HepG2 (cell line): ENCODE data around the gene CNTNAP1. TPM values are rescaled to one million over a fixed set of nuclear protein-coding genes. Genes with fewer than 3 reads are reported as not detected.

Experiments used
- ASH2L ChIP-seq: fragments of 300-600, 200-600 bp; sonication (generic); IDR thresholded peaks from 2 replicates; pipeline ENCODE4 v1.7.0; 2017; ENCODE audit warnings: low read depth, mild to moderate bottlenecking, moderate library complexity, mixed read lengths, low read length; ENCODE audit not compliant: insufficient read length
- DR1 ChIP-seq: sonication (generic); formaldehyde crosslinking; IDR thresholded peaks from 2 replicates; pipeline ENCODE4 v1.8.0; 2021; ENCODE audit warnings: mild to moderate bottlenecking, missing genetic modification reagents, inconsistent platforms
- FOXK2 ChIP-seq: fragments of 450-650 bp; IDR thresholded peaks from 2 replicates; pipeline ENCODE4 v1.6.1; 2016
- HDAC2 ChIP-seq: sonication (generic); formaldehyde crosslinking; IDR thresholded peaks from 2 replicates; pipeline ENCODE4 v1.4.0; 2020; ENCODE audit warnings: missing genetic modification reagents
- IRX3 ChIP-seq: sonication (generic); formaldehyde crosslinking; IDR thresholded peaks from 2 replicates; pipeline ENCODE4 v1.8.1; 2023; ENCODE audit warnings: mild to moderate bottlenecking, low read depth, missing genetic modification reagents, borderline replicate concordance
- ISX ChIP-seq: sonication (generic); formaldehyde crosslinking; conservative IDR thresholded peaks from 2 replicates; pipeline ENCODE4 v1.5.0; 2020; ENCODE audit warnings: missing genetic modification reagents
- MXD1 ChIP-seq: sonication (generic); formaldehyde crosslinking; IDR thresholded peaks from 2 replicates; pipeline ENCODE4 v1.4.0; 2020; ENCODE audit warnings: mild to moderate bottlenecking, missing genetic modification reagents
- RFXAP ChIP-seq: sonication (generic); formaldehyde crosslinking; IDR thresholded peaks from 2 replicates; pipeline ENCODE4 v1.4.0; 2020; ENCODE audit warnings: missing genetic modification reagents, borderline replicate concordance
- STAG1 ChIP-seq: sonication (generic); formaldehyde crosslinking; IDR thresholded peaks from 2 replicates; pipeline ENCODE4 v1.4.0; 2020; ENCODE audit warnings: missing genetic modification reagents
- TRIM24 ChIP-seq: sonication (generic); formaldehyde crosslinking; IDR thresholded peaks from 2 replicates; pipeline ENCODE4 v1.8.0; 2022; ENCODE audit warnings: mild to moderate bottlenecking, missing genetic modification reagents
- YEATS4 ChIP-seq: sonication (generic); formaldehyde crosslinking; IDR thresholded peaks from 2 replicates; pipeline ENCODE4 v1.4.0; 2020; ENCODE audit warnings: missing genetic modification reagents, borderline replicate concordance
- ZBTB4 ChIP-seq: sonication (generic); formaldehyde crosslinking; IDR thresholded peaks from 2 replicates; pipeline ENCODE4 v1.4.0; 2020; ENCODE audit warnings: missing genetic modification reagents, mild to moderate bottlenecking, borderline replicate concordance
- ZNF577 ChIP-seq: sonication (generic); formaldehyde crosslinking; IDR thresholded peaks from 2 replicates; pipeline ENCODE4 v1.4.0; 2020; ENCODE audit warnings: mild to moderate bottlenecking, low read depth, missing genetic modification reagents, borderline replicate concordance
- ZNF597 ChIP-seq: sonication (generic); formaldehyde crosslinking; IDR thresholded peaks from 2 replicates; pipeline ENCODE4 v1.5.0; 2020; ENCODE audit warnings: missing genetic modification reagents
- ZNF687 ChIP-seq: sonication (generic); formaldehyde crosslinking; IDR thresholded peaks from 2 replicates; pipeline ENCODE4 v1.5.1; 2020; ENCODE audit warnings: mild to moderate bottlenecking, missing genetic modification reagents, moderate library complexity
- ZNF766 ChIP-seq: sonication (generic); formaldehyde crosslinking; IDR thresholded peaks from 2 replicates; pipeline ENCODE4 v1.5.0; 2020; ENCODE audit warnings: missing genetic modification reagents, borderline replicate concordance
- ZNF784 ChIP-seq: sonication (generic); formaldehyde crosslinking; IDR thresholded peaks from 2 replicates; pipeline ENCODE4 v1.5.1; 2020; ENCODE audit warnings: missing genetic modification reagents, mild to moderate bottlenecking, borderline replicate concordance
- ZNF839 ChIP-seq: sonication (generic); formaldehyde crosslinking; IDR thresholded peaks from 2 replicates; pipeline ENCODE4 v1.4.0; 2020; ENCODE audit warnings: missing genetic modification reagents, mild to moderate bottlenecking, borderline replicate concordance
- polyA plus RNA-seq, 8 experiments: library from polyadenylated mRNA; depleted of rRNA in 3 of 8; stranded (reverse) in 7 of 8; unstranded in 1 of 8; fragments of >200 nt; fragmentation: Illumina TruSeq in 4 of 8; extraction: Trizol in 4 of 8; gene quantifications; 2 replicates each; pipeline versions ENCODE4 v1.2.1 to v1.2.3, GENCODE V29; 2011 to 2016; ENCODE audit warnings: low read depth in 4 of 8, missing spikeins in 1 of 8, mixed read lengths in 1 of 8; ENCODE audit not compliant: insufficient read depth in 1 of 8
- total RNA-seq, 5 experiments: library from RNA; depleted of rRNA; stranded (reverse); fragments of >200 nt; fragmentation: Illumina TruSeq; extraction: Trizol; gene quantifications; 2 replicates each; pipeline ENCODE4 v1.2.3, GENCODE V29; 2016; ENCODE audit warnings: low read depth in 1 of 5

The CNTNAP1 gene
- total and polyA plus RNA-seq, 2 of the 13 experiments (the other 11 are each of a cell fraction or from before 2014, with no cell fraction given): 4.5 to 7.7 TPM

GRCh38 chr17:42677921-42678781 is 4.2 kb upstream of the CNTNAP1 start (continued):
- TF ChIP-seq ZBTB4 (CRISPR knock-in tag) (no peak), HDAC2 (CRISPR knock-in tag) (no peak; the same call in none of the 2 replicates), ASH2L (no peak), ISX (CRISPR knock-in tag) (no peak; the same call in 1 of the 2 replicates), ZNF784 (CRISPR knock-in tag) (peak; percentile 4; the same call in 1 of the 2 replicates), ZNF766 (peak; percentile 76), YEATS4 (CRISPR knock-in tag) (peak; percentile 90), STAG1 (CRISPR knock-in tag) (peak; percentile 13), ZNF687 (peak; percentile 71), FOXK2 (no peak), ZNF597 (CRISPR knock-in tag) (no peak), IRX3 (no peak), ZNF839 (CRISPR knock-in tag) (no peak), ZNF577 (CRISPR knock-in tag) (no peak), RFXAP (peak; percentile 93; the same call in 1 of the 2 replicates), DR1 (peak; percentile 50; the same call in 1 of the 2 replicates), MXD1 (CRISPR knock-in tag) (no peak), TRIM24 (0 out of 2 replicates have a peak, but pooled peaks have one; percentile 25)
